ENCODE data around the gene GRB10.

Gene GRB10

DNA sequence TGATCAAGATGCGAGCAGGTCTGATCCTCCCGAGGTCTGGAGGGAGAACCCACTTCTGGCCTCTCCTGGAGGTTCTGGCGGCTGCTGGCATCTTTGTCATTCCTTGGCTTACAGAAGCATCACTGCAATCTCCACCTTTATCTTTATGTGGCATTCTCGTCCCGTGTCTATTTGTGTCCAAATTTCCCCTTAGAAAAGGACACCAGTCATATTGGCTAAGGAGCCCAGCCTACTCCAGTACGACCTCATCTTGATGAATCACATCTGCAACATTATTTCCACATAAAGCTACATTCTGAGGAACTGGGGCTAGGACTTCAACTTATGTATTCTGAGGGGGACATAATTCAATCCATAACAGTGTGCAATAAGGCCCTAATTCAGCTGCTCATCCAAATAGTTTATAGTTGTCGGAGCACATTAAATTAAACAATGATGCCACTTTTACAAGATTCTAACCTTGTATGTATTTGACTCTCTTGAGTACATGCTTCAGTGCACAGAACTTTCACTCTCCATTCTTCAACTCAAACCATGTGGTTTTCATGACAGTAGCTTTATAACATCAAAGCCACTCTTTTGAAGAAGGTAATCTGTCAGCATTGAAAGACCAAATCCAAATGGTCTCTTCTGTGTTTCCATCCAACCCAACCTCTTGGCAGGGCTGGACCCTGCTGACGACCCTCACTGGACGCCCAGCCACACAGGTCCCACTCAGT, 131.3 kb downstream of the GRB10 start:
- WGBS (ENCODE audit: insufficient coverage, insufficient read length), result no CpG with 5 or more reads among the region's 9 CpGs
- Histone ChIP-seq H3K4me1 (ENCODE audit: control insufficient read depth, insufficient read depth, low read length) (no peaks in the 10 kb centered on the region), H3K9me3 (ENCODE audit: control insufficient read depth, insufficient read depth, low read length) (no peaks in the 10 kb centered on the region), H3K27me3 (ENCODE audit: control insufficient read depth, insufficient read depth, low read length) (no peaks in the 10 kb centered on the region), H3K36me3 (ENCODE audit: control insufficient read depth, insufficient read depth, low read length) (0 out of 2 replicates have a peak, but pooled peaks cover 4% of the 10 kb centered on the region), H3K4me3 (ENCODE audit: low read length) (no peak overlapping the region), H3K27ac (ENCODE audit: low read length) (no peak overlapping the region)
- no peak for DNase-seq (ENCODE audit: low read depth, low spot score)

DNA sequence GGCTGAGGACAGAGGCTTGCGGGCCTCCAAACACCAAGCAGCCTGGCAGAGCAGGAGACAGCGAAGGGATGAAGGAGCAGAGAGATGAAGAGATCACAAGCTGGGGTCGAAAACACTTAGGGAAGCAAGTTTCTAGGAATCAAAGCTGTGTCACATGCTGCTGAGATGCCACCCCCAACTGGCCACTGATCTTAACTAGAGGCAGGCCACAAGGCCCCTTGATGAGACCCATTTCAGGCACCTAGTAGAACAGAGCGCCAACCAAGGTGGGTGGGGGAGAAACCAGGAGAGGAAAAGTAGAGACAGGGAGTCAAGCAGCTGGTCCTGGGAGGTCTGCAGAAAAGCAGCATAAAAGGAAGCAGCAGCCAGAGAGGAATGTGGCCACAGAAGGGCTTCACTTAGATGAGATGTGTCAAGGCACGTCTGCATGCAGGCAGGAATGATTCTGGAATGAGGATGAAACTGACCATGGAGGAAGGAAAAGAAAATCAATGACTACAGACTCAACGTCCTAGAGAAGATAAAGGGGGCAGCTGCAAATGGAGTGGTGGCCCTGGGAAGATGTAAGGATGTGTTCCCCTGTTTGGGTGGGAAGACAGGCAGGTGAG, 132.5 kb downstream of the GRB10 start:
- H3K9me3 ChIP-seq (ENCODE audit: control insufficient read depth, insufficient read depth, low read length), result no peaks in the 10 kb centered on the region
- DNase-seq (ENCODE audit: low read depth, low spot score), result no peak
- H3K4me3 ChIP-seq (ENCODE audit: low read length), result no peak overlapping the region
- no peaks in the 10 kb centered on the region for H3K4me1 ChIP-seq (ENCODE audit: control insufficient read depth, insufficient read depth, low read length)
- H3K36me3 ChIP-seq (ENCODE audit: control insufficient read depth, insufficient read depth, low read length), result 0 out of 2 replicates have a peak, but pooled peaks cover 4% of the 10 kb centered on the region
- WGBS (ENCODE audit: insufficient coverage, insufficient read length), result no CpG with 5 or more reads among the region's 6 CpGs
- no peak overlapping the region for H3K27ac ChIP-seq (ENCODE audit: low read length)
- no peaks in the 10 kb centered on the region for H3K27me3 ChIP-seq (ENCODE audit: control insufficient read depth, insufficient read depth, low read length)

GRCh38 chr7:50649259-50649885, 133.3 kb downstream of the GRB10 start:
- no peaks in the 10 kb centered on the region for H3K4me1 ChIP-seq (ENCODE audit: control insufficient read depth, insufficient read depth, low read length)
- no peak overlapping the region for H3K27ac ChIP-seq (ENCODE audit: low read length)
- no CpG with 5 or more reads among the region's 7 CpGs for WGBS (ENCODE audit: insufficient coverage, insufficient read length)
- no peak overlapping the region for H3K4me3 ChIP-seq (ENCODE audit: low read length)
- 0 out of 2 replicates have a peak, but pooled peaks cover 4% of the 10 kb centered on the region for H3K36me3 ChIP-seq (ENCODE audit: control insufficient read depth, insufficient read depth, low read length)
- DNase-seq (ENCODE audit: low read depth, low spot score), result no peak
- no peaks in the 10 kb centered on the region for H3K27me3 ChIP-seq (ENCODE audit: control insufficient read depth, insufficient read depth, low read length)
- no peaks in the 10 kb centered on the region for H3K9me3 ChIP-seq (ENCODE audit: control insufficient read depth, insufficient read depth, low read length)

GRCh38 chr7:50648570-50649169, 134.0 kb downstream of the GRB10 start:
- H3K36me3 ChIP-seq (ENCODE audit: control insufficient read depth, insufficient read depth, low read length), result 0 out of 2 replicates have a peak, but pooled peaks cover 4% of the 10 kb centered on the region
- DNase-seq (ENCODE audit: low read depth, low spot score), result no peak
- WGBS (ENCODE audit: insufficient coverage, insufficient read length), result no CpG with 5 or more reads among the region's 8 CpGs

GRCh38 chr7:50648076-50648475, 134.6 kb downstream of the GRB10 start:
- DNase-seq (ENCODE audit: low read depth, low spot score), result no peak

More at GRCh38 chr7:50648570-50649169, 134.0 kb downstream of the GRB10 start:
- H3K9me3 ChIP-seq (ENCODE audit: control insufficient read depth, insufficient read depth, low read length), result no peaks in the 10 kb centered on the region
- no peaks in the 10 kb centered on the region for H3K4me1 ChIP-seq (ENCODE audit: control insufficient read depth, insufficient read depth, low read length)
- H3K4me3 ChIP-seq (ENCODE audit: low read length), result no peak overlapping the region
- no peaks in the 10 kb centered on the region for H3K27me3 ChIP-seq (ENCODE audit: control insufficient read depth, insufficient read depth, low read length)
- H3K27ac ChIP-seq (ENCODE audit: low read length), result no peak overlapping the region

DNA sequence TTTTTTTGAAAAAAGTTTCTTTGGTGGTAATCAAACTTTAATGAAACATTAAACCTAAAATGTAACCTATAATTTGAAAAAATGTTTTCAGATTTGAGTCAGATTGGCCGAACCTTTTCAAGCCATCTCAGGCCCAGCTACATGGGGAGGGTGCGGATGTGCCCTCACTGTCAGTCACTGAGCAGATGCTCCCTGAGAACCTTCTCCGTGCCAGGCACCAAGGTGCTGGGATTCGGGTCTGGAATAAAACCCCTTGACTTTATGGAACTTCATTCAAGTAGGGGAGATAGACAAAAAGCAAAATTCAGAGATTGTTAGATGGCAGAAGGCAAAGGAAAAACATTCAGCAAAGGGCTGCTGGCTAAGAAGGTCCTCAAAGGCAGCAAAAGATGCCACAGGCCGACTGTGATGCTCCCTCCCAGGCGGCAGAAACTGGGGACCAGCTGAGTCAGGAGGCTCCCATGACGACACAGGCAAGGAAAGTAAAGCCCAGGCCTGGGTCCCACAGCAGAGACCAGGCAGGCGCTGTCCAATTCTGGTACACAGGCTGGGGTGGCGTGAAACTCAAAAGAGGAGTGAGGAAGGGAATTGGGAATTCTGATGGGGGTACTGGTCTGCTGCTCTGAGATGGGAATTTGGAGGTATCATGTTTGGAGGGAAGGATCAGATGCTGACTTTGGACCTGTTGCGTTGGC, 135.3 kb downstream of the GRB10 start:
- DNase-seq (ENCODE audit: low read depth, low spot score), result no peak
- H3K27ac ChIP-seq (ENCODE audit: low read length), result no peak overlapping the region
- 0 out of 2 replicates have a peak, but pooled peaks cover 4% of the 10 kb centered on the region for H3K36me3 ChIP-seq (ENCODE audit: control insufficient read depth, insufficient read depth, low read length)
- no peaks in the 10 kb centered on the region for H3K9me3 ChIP-seq (ENCODE audit: control insufficient read depth, insufficient read depth, low read length)
- no peaks in the 10 kb centered on the region for H3K27me3 ChIP-seq (ENCODE audit: control insufficient read depth, insufficient read depth, low read length)
- no peak overlapping the region for H3K4me3 ChIP-seq (ENCODE audit: low read length)
- no peaks in the 10 kb centered on the region for H3K4me1 ChIP-seq (ENCODE audit: control insufficient read depth, insufficient read depth, low read length)
- WGBS (ENCODE audit: insufficient coverage, insufficient read length), result no CpG with 5 or more reads among the region's 10 CpGs

More at GRCh38 chr7:50648076-50648475, 134.6 kb downstream of the GRB10 start:
- WGBS (ENCODE audit: insufficient coverage, insufficient read length), result no CpG with 5 or more reads among the region's 11 CpGs
- H3K36me3 ChIP-seq (ENCODE audit: control insufficient read depth, insufficient read depth, low read length), result 0 out of 2 replicates have a peak, but pooled peaks cover 4% of the 10 kb centered on the region
- H3K27ac ChIP-seq (ENCODE audit: low read length), result no peak overlapping the region
- H3K4me1 ChIP-seq (ENCODE audit: control insufficient read depth, insufficient read depth, low read length), result no peaks in the 10 kb centered on the region
- no peak overlapping the region for H3K4me3 ChIP-seq (ENCODE audit: low read length)
- no peaks in the 10 kb centered on the region for H3K9me3 ChIP-seq (ENCODE audit: control insufficient read depth, insufficient read depth, low read length)
- no peaks in the 10 kb centered on the region for H3K27me3 ChIP-seq (ENCODE audit: control insufficient read depth, insufficient read depth, low read length)

DNA sequence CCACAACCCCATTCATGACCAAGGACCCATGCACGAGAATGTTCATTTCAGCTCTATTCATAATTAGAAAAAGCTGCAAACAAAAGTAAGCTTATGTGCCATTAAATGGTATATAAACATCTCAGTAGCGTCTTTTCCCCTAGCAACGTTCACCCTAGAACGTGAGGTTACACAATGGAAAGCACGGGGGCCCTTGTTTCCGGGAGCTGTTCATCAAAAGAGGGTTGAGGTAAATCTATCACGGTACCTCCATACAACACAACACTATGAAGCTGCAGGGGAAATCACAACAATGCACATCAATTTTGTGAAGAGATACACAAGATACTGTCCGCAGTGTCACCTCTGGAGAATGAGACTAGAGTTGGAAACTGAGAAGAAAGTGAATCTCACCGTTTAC, 136.6 kb downstream of the GRB10 start:
- no peak for DNase-seq (ENCODE audit: low read depth, low spot score)
- WGBS (ENCODE audit: insufficient coverage, insufficient read length), result no CpG with 5 or more reads among the region's 9 CpGs
- H3K36me3 ChIP-seq (ENCODE audit: control insufficient read depth, insufficient read depth, low read length), result 0 out of 2 replicates have a peak, but pooled peaks cover 4% of the 10 kb centered on the region
- no peaks in the 10 kb centered on the region for H3K27me3 ChIP-seq (ENCODE audit: control insufficient read depth, insufficient read depth, low read length)
- no peaks in the 10 kb centered on the region for H3K4me1 ChIP-seq (ENCODE audit: control insufficient read depth, insufficient read depth, low read length)
- H3K27ac ChIP-seq (ENCODE audit: low read length), result no peak overlapping the region
- no peaks in the 10 kb centered on the region for H3K9me3 ChIP-seq (ENCODE audit: control insufficient read depth, insufficient read depth, low read length)
- H3K4me3 ChIP-seq (ENCODE audit: low read length), result no peak overlapping the region

- Histone ChIP-seq H3K36me3 (ENCODE audit: control insufficient read depth, insufficient read depth, low read length) (0 out of 2 replicates have a peak, but pooled peaks cover 4% of the 10 kb centered on the region), H3K9me3 (ENCODE audit: control insufficient read depth, insufficient read depth, low read length) (no peaks in the 10 kb centered on the region), H3K27me3 (ENCODE audit: control insufficient read depth, insufficient read depth, low read length) (no peaks in the 10 kb centered on the region), H3K4me3 (ENCODE audit: low read length) (no peak overlapping the region), H3K4me1 (ENCODE audit: control insufficient read depth, insufficient read depth, low read length) (no peaks in the 10 kb centered on the region), H3K27ac (ENCODE audit: low read length) (no peak overlapping the region)
- no peak for DNase-seq (ENCODE audit: low read depth, low spot score)
Observed at GRCh38 chr7:50645186-50645585, 137.5 kb downstream of the GRB10 start.

- no peaks in the 10 kb centered on the region for H3K27me3 ChIP-seq (ENCODE audit: control insufficient read depth, insufficient read depth, low read length)
Observed at GRCh38 chr7:50644586-50644985, 138.1 kb downstream of the GRB10 start.

DNA sequence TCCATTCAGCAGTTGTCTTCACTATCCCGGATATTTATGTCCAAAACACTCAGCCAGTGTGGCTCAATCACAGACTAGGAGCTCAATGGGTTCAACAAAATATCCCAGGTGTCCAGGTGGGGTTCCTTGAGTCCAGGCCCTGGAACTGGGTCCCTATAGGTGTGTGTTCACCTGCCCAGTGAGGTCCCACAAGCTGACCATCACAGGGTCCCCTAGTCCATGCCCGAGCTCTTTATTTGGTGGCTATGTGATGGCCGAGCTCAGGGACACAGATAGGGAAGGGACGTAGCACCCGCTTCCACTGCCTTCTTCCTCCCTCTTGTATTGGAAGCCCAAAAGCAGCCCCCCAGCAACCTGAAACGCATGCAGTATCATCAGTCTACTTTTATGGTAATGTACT, 138.6 kb downstream of the GRB10 start:
- Histone ChIP-seq H3K9me3 (ENCODE audit: control insufficient read depth, insufficient read depth, low read length) (no peaks in the 10 kb centered on the region), H3K27me3 (ENCODE audit: control insufficient read depth, insufficient read depth, low read length) (no peaks in the 10 kb centered on the region), H3K4me3 (ENCODE audit: low read length) (no peak overlapping the region), H3K36me3 (ENCODE audit: control insufficient read depth, insufficient read depth, low read length) (no peaks in the 10 kb centered on the region), H3K4me1 (ENCODE audit: control insufficient read depth, insufficient read depth, low read length) (no peaks in the 10 kb centered on the region), H3K27ac (ENCODE audit: low read length) (no peak overlapping the region)
- DNase-seq (ENCODE audit: low read depth, low spot score), result no peak
- no CpG with 5 or more reads among the region's 6 CpGs for WGBS (ENCODE audit: insufficient coverage, insufficient read length)

More at GRCh38 chr7:50644586-50644985, 138.1 kb downstream of the GRB10 start:
- Histone ChIP-seq H3K4me1 (ENCODE audit: control insufficient read depth, insufficient read depth, low read length) (no peaks in the 10 kb centered on the region), H3K4me3 (ENCODE audit: low read length) (no peak overlapping the region), H3K9me3 (ENCODE audit: control insufficient read depth, insufficient read depth, low read length) (no peaks in the 10 kb centered on the region), H3K27ac (ENCODE audit: low read length) (no peak overlapping the region), H3K36me3 (ENCODE audit: control insufficient read depth, insufficient read depth, low read length) (0 out of 2 replicates have a peak, but pooled peaks cover 4% of the 10 kb centered on the region)
- no CpG with 5 or more reads among the region's 5 CpGs for WGBS (ENCODE audit: insufficient coverage, insufficient read length)
- DNase-seq (ENCODE audit: low read depth, low spot score), result no peak

Measured in iPS DF 6.9 (cell line).